ENCODE data around the gene LAMB2.

LAMB2 gene

GRCh38 chr3:49131576-49131975 is 1.3 kb downstream of the LAMB2 start:
- no peaks in the 10 kb centered on the region for H3K36me3 ChIP-seq (ENCODE audit: insufficient read depth, low read length)
- no peak overlapping the region for H3K9ac ChIP-seq (ENCODE audit: insufficient read length)
- TF ChIP-seq FOXP2 (optimal IDR thresholded peaks at IDR 0.05; ENCODE audit: control extremely low read depth, extremely low read length, insufficient read depth) = no peak
- no peak for TF ChIP-seq POLR2AphosphoS5 (IDR thresholded peaks at IDR 0.05; ENCODE audit: borderline replicate concordance, low read depth, low read length)
- no peak for TF ChIP-seq EZH2 (IDR thresholded peaks at IDR 0.05)
- H3K9me3 ChIP-seq (ENCODE audit: low read depth, low read length) = no peaks in the 10 kb centered on the region
- H3K4me3 ChIP-seq = no peak overlapping the region; the same call in 1 of the 2 replicates
- H3K27ac ChIP-seq = no peak overlapping the region
- no peak for DNase-seq (ENCODE audit: low read depth, low spot score)

DNA sequence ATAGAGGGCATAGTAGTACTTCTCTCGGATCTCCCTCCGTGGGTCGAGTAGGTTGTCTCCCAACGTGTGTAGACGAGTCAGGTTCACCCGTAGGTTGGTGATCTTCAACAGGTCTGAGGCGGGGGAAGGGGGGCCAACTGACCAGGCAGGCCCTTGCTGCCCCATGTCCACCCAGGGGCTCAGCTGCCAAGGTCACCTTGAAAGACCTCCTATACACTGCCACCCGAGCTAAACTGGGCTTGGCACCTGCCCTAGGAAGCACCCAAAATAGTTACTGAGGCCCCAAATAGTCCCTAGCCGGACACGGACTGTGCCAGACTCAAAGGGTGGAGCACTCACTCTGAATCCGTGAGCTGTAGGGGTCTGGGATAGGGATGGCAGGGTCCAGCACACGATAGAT is 1.8 kb downstream of the LAMB2 start:
- DNase-seq (ENCODE audit: low read depth, low spot score) = no peak
- H3K36me3 ChIP-seq (ENCODE audit: insufficient read depth, low read length) = no peaks in the 10 kb centered on the region
- TF ChIP-seq POLR2AphosphoS5 (IDR thresholded peaks at IDR 0.05; ENCODE audit: borderline replicate concordance, low read depth, low read length) (no peak), EZH2 (IDR thresholded peaks at IDR 0.05) (no peak), FOXP2 (optimal IDR thresholded peaks at IDR 0.05; ENCODE audit: control extremely low read depth, extremely low read length, insufficient read depth) (no peak)
- no peak overlapping the region for H3K4me3 ChIP-seq
- H3K9ac ChIP-seq (ENCODE audit: insufficient read length) = no peak overlapping the region
- no peaks in the 10 kb centered on the region for H3K9me3 ChIP-seq (ENCODE audit: low read depth, low read length)
- H3K27ac ChIP-seq = no peak overlapping the region

- TF ChIP-seq FOXP2 (optimal IDR thresholded peaks at IDR 0.05; ENCODE audit: control extremely low read depth, extremely low read length, insufficient read depth) (no peak), POLR2AphosphoS5 (IDR thresholded peaks at IDR 0.05; ENCODE audit: borderline replicate concordance, low read depth, low read length) (no peak), EZH2 (IDR thresholded peaks at IDR 0.05) (no peak)
- Histone ChIP-seq H3K4me3 (no peak overlapping the region), H3K9me3 (ENCODE audit: low read depth, low read length) (no peaks in the 10 kb centered on the region), H3K27ac (no peak overlapping the region), H3K9ac (ENCODE audit: insufficient read length) (no peak overlapping the region), H3K36me3 (ENCODE audit: insufficient read depth, low read length) (no peaks in the 10 kb centered on the region)
- DNase-seq (ENCODE audit: low read depth, low spot score) = no peak
These were observed 7.7 kb downstream of the LAMB2 start for GRCh38 chr3:49124991-49125670.

GRCh38 chr3:49124203-49124602 is 8.6 kb downstream of the LAMB2 start:
- no peak overlapping the region for H3K27ac ChIP-seq
- H3K9ac ChIP-seq (ENCODE audit: insufficient read length) = no peak overlapping the region
- TF ChIP-seq EZH2 (IDR thresholded peaks at IDR 0.05) (no peak), FOXP2 (optimal IDR thresholded peaks at IDR 0.05; ENCODE audit: control extremely low read depth, extremely low read length, insufficient read depth) (no peak), POLR2AphosphoS5 (IDR thresholded peaks at IDR 0.05; ENCODE audit: borderline replicate concordance, low read depth, low read length) (no peak)
- no peaks in the 10 kb centered on the region for H3K36me3 ChIP-seq (ENCODE audit: insufficient read depth, low read length)
- no peaks in the 10 kb centered on the region for H3K9me3 ChIP-seq (ENCODE audit: low read depth, low read length)
- no peak overlapping the region for H3K4me3 ChIP-seq
- DNase-seq (ENCODE audit: low read depth, low spot score) = no peak

DNA sequence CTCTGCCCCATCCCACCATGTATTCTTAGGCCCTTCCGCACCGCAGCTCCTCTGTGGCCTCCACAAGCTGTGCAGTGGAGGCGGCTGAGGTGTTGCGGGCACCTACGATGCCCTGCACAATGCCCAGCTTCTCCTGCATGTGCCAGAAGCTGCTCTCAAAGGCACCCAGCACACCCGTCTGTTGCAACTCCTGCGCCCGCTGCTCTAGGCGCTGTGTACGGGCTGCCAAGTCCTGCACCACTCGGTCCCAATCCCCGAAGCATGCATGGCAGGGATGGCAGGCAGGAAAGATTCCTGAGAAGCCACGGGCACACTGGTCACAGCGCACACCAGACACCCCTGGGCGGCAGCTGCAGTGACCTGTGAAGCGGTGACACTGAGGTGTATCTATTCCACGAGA is 9.2 kb downstream of the LAMB2 start:
- DNase-seq (ENCODE audit: low read depth, low spot score) = no peak
- H3K4me3 ChIP-seq = no peak overlapping the region
- H3K9me3 ChIP-seq (ENCODE audit: low read depth, low read length) = no peaks in the 10 kb centered on the region
- no peaks in the 10 kb centered on the region for H3K36me3 ChIP-seq (ENCODE audit: insufficient read depth, low read length)
- no peak overlapping the region for H3K9ac ChIP-seq (ENCODE audit: insufficient read length)
- no peak overlapping the region for H3K27ac ChIP-seq
- TF ChIP-seq FOXP2 (optimal IDR thresholded peaks at IDR 0.05; ENCODE audit: control extremely low read depth, extremely low read length, insufficient read depth) = no peak
- no peak for TF ChIP-seq POLR2AphosphoS5 (IDR thresholded peaks at IDR 0.05; ENCODE audit: borderline replicate concordance, low read depth, low read length)
- TF ChIP-seq EZH2 (IDR thresholded peaks at IDR 0.05) = no peak

DNA sequence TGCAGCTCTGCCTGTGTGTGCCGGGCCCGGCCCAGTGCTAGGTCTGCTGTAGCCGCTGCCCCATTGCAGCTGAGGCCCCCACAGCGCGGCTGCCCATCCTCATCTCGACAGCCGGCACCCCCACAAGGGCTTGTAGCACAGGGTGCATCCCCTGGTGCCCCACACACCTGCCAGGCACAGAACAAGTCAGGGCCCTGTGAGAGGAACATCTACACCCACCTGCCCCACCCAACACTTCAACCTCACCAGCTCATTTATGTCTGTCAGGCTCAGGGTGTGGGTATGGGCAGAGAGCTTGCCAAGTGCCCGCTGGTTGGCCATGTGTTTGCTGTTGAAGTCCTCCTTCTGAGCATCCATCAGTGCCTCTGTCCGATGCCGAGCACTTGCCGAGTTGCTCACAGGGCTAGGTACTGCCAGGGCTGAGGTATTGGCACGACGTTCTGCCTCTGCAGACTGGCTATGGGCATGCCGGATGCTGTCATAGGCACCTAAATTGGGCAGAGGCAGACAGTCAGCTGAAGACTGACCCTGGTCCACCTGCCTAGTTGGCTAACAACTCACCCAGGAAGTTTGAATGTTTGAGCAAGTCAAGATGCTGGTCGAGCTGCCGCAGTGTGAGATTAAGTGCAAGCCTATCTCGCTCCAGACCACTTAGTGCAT is 9.8 kb downstream of the LAMB2 start:
- H3K9ac ChIP-seq (ENCODE audit: insufficient read length) = no peak overlapping the region
- TF ChIP-seq POLR2AphosphoS5 (IDR thresholded peaks at IDR 0.05; ENCODE audit: borderline replicate concordance, low read depth, low read length) (no peak), FOXP2 (optimal IDR thresholded peaks at IDR 0.05; ENCODE audit: control extremely low read depth, extremely low read length, insufficient read depth) (no peak), EZH2 (IDR thresholded peaks at IDR 0.05) (no peak)

GRCh38 chr3:49122451-49122850 is 10.4 kb downstream of the LAMB2 start:
- H3K9me3 ChIP-seq (ENCODE audit: low read depth, low read length) = no peaks in the 10 kb centered on the region
- H3K27ac ChIP-seq = no peak overlapping the region
- DNase-seq (ENCODE audit: low read depth, low spot score) = no peak
- TF ChIP-seq POLR2AphosphoS5 (IDR thresholded peaks at IDR 0.05; ENCODE audit: borderline replicate concordance, low read depth, low read length) = no peak
- TF ChIP-seq FOXP2 (optimal IDR thresholded peaks at IDR 0.05; ENCODE audit: control extremely low read depth, extremely low read length, insufficient read depth) = no peak
- TF ChIP-seq EZH2 (IDR thresholded peaks at IDR 0.05) = no peak
- H3K4me3 ChIP-seq = no peak overlapping the region
- peaks cover 5% of the 10 kb centered on the region; the same call in 1 of the 2 replicates for H3K36me3 ChIP-seq (ENCODE audit: insufficient read depth, low read length)
- no peak overlapping the region for H3K9ac ChIP-seq (ENCODE audit: insufficient read length)

More for the DNA sequence above, 9.8 kb downstream of the LAMB2 start:
- H3K36me3 ChIP-seq (ENCODE audit: insufficient read depth, low read length) = no peaks in the 10 kb centered on the region; the same call in 1 of the 2 replicates
- H3K4me3 ChIP-seq = no peak overlapping the region
- H3K9me3 ChIP-seq (ENCODE audit: low read depth, low read length) = no peaks in the 10 kb centered on the region
- no peak for DNase-seq (ENCODE audit: low read depth, low spot score)
- H3K27ac ChIP-seq = no peak overlapping the region

- no peak for DNase-seq (ENCODE audit: low read depth, low spot score)
- TF ChIP-seq EZH2 (IDR thresholded peaks at IDR 0.05) = no peak
- no peak for TF ChIP-seq POLR2AphosphoS5 (IDR thresholded peaks at IDR 0.05; ENCODE audit: borderline replicate concordance, low read depth, low read length)
- no peak for TF ChIP-seq FOXP2 (optimal IDR thresholded peaks at IDR 0.05; ENCODE audit: control extremely low read depth, extremely low read length, insufficient read depth)
- Histone ChIP-seq H3K4me3 (no peak overlapping the region), H3K9me3 (ENCODE audit: low read depth, low read length) (no peaks in the 10 kb centered on the region), H3K36me3 (ENCODE audit: insufficient read depth, low read length) (peaks cover 9% of the 10 kb centered on the region; the same call in 1 of the 2 replicates), H3K27ac (no peak overlapping the region), H3K9ac (ENCODE audit: insufficient read length) (no peak overlapping the region)
These were observed 10.8 kb downstream of the LAMB2 start for GRCh38 chr3:49122022-49122421.

Measured in SK-N-MC (cell line).